ENCODE results near the gene KCNQ1OT1. TPM values are rescaled to one million over a fixed set of nuclear protein-coding genes. Genes with fewer than 3 reads are reported as not detected.

The KCNQ1OT1 gene
- total and polyA plus RNA-seq, 2 of the 4 experiments (the other 2 are of a cell fraction) = 0.14 to 2.0 TPM

GRCh38 chr11:2673871-2674471, 25.8 kb downstream of the KCNQ1OT1 start:
- H2AFZ ChIP-seq (replicated peaks; ENCODE audit: low read length, poor library complexity) = no peak overlapping the region
- no peak overlapping the region for H2AK5ac ChIP-seq (ENCODE audit: low read depth, low read length)
- no peak for TF ChIP-seq RCOR1 (IDR thresholded peaks at IDR 0.05; ENCODE audit: insufficient replicate concordance, low read length)
- TF ChIP-seq SMC3 (IDR thresholded peaks at IDR 0.05; ENCODE audit: low read depth, low read length) = no peak
- TF ChIP-seq POLR2A (IDR thresholded peaks at IDR 0.05; ENCODE audit: low read depth, low read length) = no peak
- no peak for TF ChIP-seq CEBPB (IDR thresholded peaks at IDR 0.05; ENCODE audit: low read depth, low read length)
- no peak for TF ChIP-seq MXI1 (IDR thresholded peaks at IDR 0.05; ENCODE audit: borderline replicate concordance, low read depth, low read length)
- TF ChIP-seq NFE2L2 (IDR thresholded peaks at IDR 0.05; ENCODE audit: low read depth, low read length) = no peak
- no peak for TF ChIP-seq MAZ (IDR thresholded peaks at IDR 0.05; ENCODE audit: borderline replicate concordance, low read depth, low read length)
- H3K4me3 ChIP-seq (ENCODE audit: insufficient read depth, low read depth, low read length) = no peak overlapping the region
- H3K14ac ChIP-seq (replicated peaks; ENCODE audit: low read depth, low read length) = no peak overlapping the region
- H3K4me1 ChIP-seq (ENCODE audit: control insufficient read depth, insufficient read depth, low read length) = no peaks in the 10 kb centered on the region
- DNase-seq (no peak), ATAC-seq (ENCODE audit: low read depth) (no peak)
- peaks cover 14% of the 10 kb centered on the region for H3K9me1 ChIP-seq (ENCODE audit: insufficient read depth, low read length)
- H4K5ac ChIP-seq (ENCODE audit: low read depth, low read length) = no peak overlapping the region
- BruUV-seq (replicated peaks) = no TSS peak
- no peak overlapping the region for H3K23ac ChIP-seq (ENCODE audit: low read depth, low read length)
- no peak overlapping the region for H3K4ac ChIP-seq (ENCODE audit: low read depth, low read length)
- no peak overlapping the region for H2BK120ac ChIP-seq (ENCODE audit: low read depth, low read length)
- peaks cover 4% of the 10 kb centered on the region for H3K27me3 ChIP-seq (ENCODE audit: control insufficient read depth, insufficient read depth, low read length)
- no peak overlapping the region for H2BK15ac ChIP-seq (ENCODE audit: low read depth, low read length)
- peaks cover 78% of the 10 kb centered on the region for H4K20me1 ChIP-seq (ENCODE audit: insufficient read depth, low read length)
- ChIA-PET POLR2A (ENCODE audit: unreplicated experiment) (no interaction called here), CTCF (no interaction called here)
- no peak overlapping the region for H2BK5ac ChIP-seq (ENCODE audit: low read depth, low read length, poor library complexity, severe bottlenecking)
- WGBS, 2 experiments (ENCODE audit: extremely low coverage in 2 of 2, insufficient read length in 1 of 2) = 80% methylated on average over 11 of the region's 16 CpGs; no CpG with 5 or more reads in 1 of the 2 experiments
- no peak overlapping the region for H3K4me2 ChIP-seq (ENCODE audit: low read depth, low read length)
- dilution Hi-C loops (cut with HindIII; ENCODE audit: low sequenced_read_pairs, unreplicated experiment) (no loop called here), in situ Hi-C loops (cut with MboI; ENCODE audit: low sequenced_read_pairs) (no loop called here), intact Hi-C loops (cut with micrococcal nuclease) (no loop called here)
- no peak overlapping the region for H2AK9ac ChIP-seq (replicated peaks; ENCODE audit: low read depth, low read length, poor library complexity)
- peaks cover 12 to 55% of the 10 kb centered on the region in 2 experiments for H3K79me1 ChIP-seq (ENCODE audit: low read depth in 1 of 2, low read length in 2 of 2)
- no peaks in the 10 kb centered on the region for H3K9me3 ChIP-seq (ENCODE audit: control insufficient read depth, insufficient read depth, low read length)
- H3K9ac ChIP-seq (ENCODE audit: low read depth, low read length) = no peak overlapping the region
- H3K36me3 ChIP-seq (ENCODE audit: control insufficient read depth, insufficient read depth, low read length) = peaks cover 6% of the 10 kb centered on the region
- no peak overlapping the region for H3K56ac ChIP-seq (ENCODE audit: extremely low read depth, insufficient read depth, low read length)
- H3K18ac ChIP-seq (ENCODE audit: low read depth, low read length) = no peak overlapping the region
- no peak overlapping the region for H4K91ac ChIP-seq (ENCODE audit: insufficient read depth, low read depth, low read length)
- H4K8ac ChIP-seq (ENCODE audit: low read depth in 2 of 2, low read length in 2 of 2) = no peak overlapping the region
- no peak overlapping the region for H3K27ac ChIP-seq (ENCODE audit: insufficient read depth, low read length)
- no peak overlapping the region for H2BK20ac ChIP-seq (ENCODE audit: low read depth, low read length)
